ENCODE data around the gene TEX51. TPM values are rescaled to one million over a fixed set of nuclear protein-coding genes. Genes with fewer than 3 reads are reported as not detected.

TEX51 gene
- total RNA-seq, 1 experiment from 2014 or later = not detected

GRCh38 chr2:126935774-126936173 is 37.1 kb downstream of the TEX51 start:
- Histone ChIP-seq H3K9ac (ENCODE audit: low read length) (no peak overlapping the region), H3K27me3 (ENCODE audit: low read length) (no peaks in the 10 kb centered on the region), H3K9me2 (replicated peaks; ENCODE audit: insufficient read depth, low read length) (no peaks in the 10 kb centered on the region), H4K20me1 (ENCODE audit: insufficient read depth, low read depth, low read length) (no peaks in the 10 kb centered on the region), H3K4me3 (ENCODE audit: low read length) (no peak overlapping the region), H3K36me3 (ENCODE audit: insufficient read depth, low read length) (no peaks in the 10 kb centered on the region), H3K79me2 (ENCODE audit: low read length) (no peaks in the 10 kb centered on the region), H3K4me1 (ENCODE audit: low read length) (no peaks in the 10 kb centered on the region), H3K27ac (ENCODE audit: low read length) (no peak overlapping the region), H2AFZ (ENCODE audit: low read length) (no peak overlapping the region), H3K9me3 (ENCODE audit: low read length) (no peaks in the 10 kb centered on the region), H3K4me2 (ENCODE audit: low read depth, low read length, poor library complexity, severe bottlenecking) (no peak overlapping the region)
- DNase-seq = peak; percentile 11

GRCh38 chr2:126936219-126936723 is 37.6 kb downstream of the TEX51 start:
- no peak overlapping the region for H3K4me2 ChIP-seq (ENCODE audit: low read depth, low read length, poor library complexity, severe bottlenecking)
- H3K27me3 ChIP-seq (ENCODE audit: low read length) = no peaks in the 10 kb centered on the region
- no peaks in the 10 kb centered on the region for H3K79me2 ChIP-seq (ENCODE audit: low read length)
- peak; percentile 34 for DNase-seq
- H3K9me3 ChIP-seq (ENCODE audit: low read length) = no peaks in the 10 kb centered on the region
- H4K20me1 ChIP-seq (ENCODE audit: insufficient read depth, low read depth, low read length) = no peaks in the 10 kb centered on the region
- no peaks in the 10 kb centered on the region for H3K9me2 ChIP-seq (replicated peaks; ENCODE audit: insufficient read depth, low read length)
- H3K27ac ChIP-seq (ENCODE audit: low read length) = no peak overlapping the region
- H2AFZ ChIP-seq (ENCODE audit: low read length) = no peak overlapping the region
- H3K9ac ChIP-seq (ENCODE audit: low read length) = no peak overlapping the region
- H3K4me1 ChIP-seq (ENCODE audit: low read length) = no peaks in the 10 kb centered on the region
- no peaks in the 10 kb centered on the region for H3K36me3 ChIP-seq (ENCODE audit: insufficient read depth, low read length)
- H3K4me3 ChIP-seq (ENCODE audit: low read length) = no peak overlapping the region

GRCh38 chr2:126940331-126940730 is 41.6 kb downstream of the TEX51 start:
- H3K27ac ChIP-seq (ENCODE audit: low read length) = no peak overlapping the region
- no peak overlapping the region for H3K4me3 ChIP-seq (ENCODE audit: low read length)
- no peaks in the 10 kb centered on the region; the same call in 1 of the 2 replicates for H3K27me3 ChIP-seq (ENCODE audit: low read length)
- no peaks in the 10 kb centered on the region for H3K79me2 ChIP-seq (ENCODE audit: low read length)
- H3K9me2 ChIP-seq (replicated peaks; ENCODE audit: insufficient read depth, low read length) = no peaks in the 10 kb centered on the region
- H3K9ac ChIP-seq (ENCODE audit: low read length) = no peak overlapping the region
- no peak overlapping the region for H3K4me2 ChIP-seq (ENCODE audit: low read depth, low read length, poor library complexity, severe bottlenecking)
- no peak for DNase-seq
- no peaks in the 10 kb centered on the region for H4K20me1 ChIP-seq (ENCODE audit: insufficient read depth, low read depth, low read length)
- no peaks in the 10 kb centered on the region; the same call in 1 of the 2 replicates for H3K36me3 ChIP-seq (ENCODE audit: insufficient read depth, low read length)
- no peaks in the 10 kb centered on the region for H3K4me1 ChIP-seq (ENCODE audit: low read length)
- H2AFZ ChIP-seq (ENCODE audit: low read length) = no peak overlapping the region
- peaks cover 14% of the 10 kb centered on the region for H3K9me3 ChIP-seq (ENCODE audit: low read length)

- H3K4me3 ChIP-seq (ENCODE audit: low read length) = no peak overlapping the region
- H3K9ac ChIP-seq (ENCODE audit: low read length) = no peak overlapping the region
- no peaks in the 10 kb centered on the region for H4K20me1 ChIP-seq (ENCODE audit: insufficient read depth, low read depth, low read length)
- H3K36me3 ChIP-seq (ENCODE audit: insufficient read depth, low read length) = no peaks in the 10 kb centered on the region; the same call in 1 of the 2 replicates
- no peaks in the 10 kb centered on the region for H3K79me2 ChIP-seq (ENCODE audit: low read length)
- H2AFZ ChIP-seq (ENCODE audit: low read length) = no peak overlapping the region
- no peak for DNase-seq
- peaks cover 14% of the 10 kb centered on the region for H3K9me3 ChIP-seq (ENCODE audit: low read length)
- no peaks in the 10 kb centered on the region for H3K9me2 ChIP-seq (replicated peaks; ENCODE audit: insufficient read depth, low read length)
- no peak overlapping the region for H3K27ac ChIP-seq (ENCODE audit: low read length)
- no peaks in the 10 kb centered on the region for H3K4me1 ChIP-seq (ENCODE audit: low read length)
- H3K27me3 ChIP-seq (ENCODE audit: low read length) = no peaks in the 10 kb centered on the region; the same call in 1 of the 2 replicates
- H3K4me2 ChIP-seq (ENCODE audit: low read depth, low read length, poor library complexity, severe bottlenecking) = no peak overlapping the region
Measured at GRCh38 chr2:126942427-126943203, 43.9 kb downstream of the TEX51 start.

- no peaks in the 10 kb centered on the region; the same call in 1 of the 2 replicates for H3K27me3 ChIP-seq (ENCODE audit: low read length)
Measured at GRCh38 chr2:126943612-126944348, 45.1 kb downstream of the TEX51 start.

GRCh38 chr2:126945118-126945517 is 46.4 kb downstream of the TEX51 start:
- Histone ChIP-seq H4K20me1 (ENCODE audit: insufficient read depth, low read depth, low read length) (no peaks in the 10 kb centered on the region), H2AFZ (ENCODE audit: low read length) (no peak overlapping the region), H3K4me2 (ENCODE audit: low read depth, low read length, poor library complexity, severe bottlenecking) (no peak overlapping the region), H3K9me3 (ENCODE audit: low read length) (peaks cover 14% of the 10 kb centered on the region), H3K27me3 (ENCODE audit: low read length) (no peaks in the 10 kb centered on the region; the same call in 1 of the 2 replicates), H3K4me3 (ENCODE audit: low read length) (no peak overlapping the region), H3K27ac (ENCODE audit: low read length) (no peak overlapping the region), H3K9ac (ENCODE audit: low read length) (no peak overlapping the region), H3K9me2 (replicated peaks; ENCODE audit: insufficient read depth, low read length) (no peaks in the 10 kb centered on the region), H3K36me3 (ENCODE audit: insufficient read depth, low read length) (no peaks in the 10 kb centered on the region; the same call in 1 of the 2 replicates), H3K4me1 (ENCODE audit: low read length) (no peaks in the 10 kb centered on the region), H3K79me2 (ENCODE audit: low read length) (no peaks in the 10 kb centered on the region)
- DNase-seq = no peak

More at GRCh38 chr2:126943612-126944348, 45.1 kb downstream of the TEX51 start:
- Histone ChIP-seq H2AFZ (ENCODE audit: low read length) (no peak overlapping the region), H3K4me1 (ENCODE audit: low read length) (no peaks in the 10 kb centered on the region), H3K79me2 (ENCODE audit: low read length) (no peaks in the 10 kb centered on the region), H3K27ac (ENCODE audit: low read length) (no peak overlapping the region), H3K4me3 (ENCODE audit: low read length) (no peak overlapping the region), H3K36me3 (ENCODE audit: insufficient read depth, low read length) (no peaks in the 10 kb centered on the region; the same call in 1 of the 2 replicates), H3K9ac (ENCODE audit: low read length) (no peak overlapping the region), H3K9me3 (ENCODE audit: low read length) (peaks cover 14% of the 10 kb centered on the region), H3K4me2 (ENCODE audit: low read depth, low read length, poor library complexity, severe bottlenecking) (no peak overlapping the region), H3K9me2 (replicated peaks; ENCODE audit: insufficient read depth, low read length) (no peaks in the 10 kb centered on the region), H4K20me1 (ENCODE audit: insufficient read depth, low read depth, low read length) (no peaks in the 10 kb centered on the region)
- no peak for DNase-seq

GRCh38 chr2:126946318-126947102 is 47.8 kb downstream of the TEX51 start:
- Histone ChIP-seq H3K27me3 (ENCODE audit: low read length) (no peaks in the 10 kb centered on the region; the same call in 1 of the 2 replicates), H3K4me3 (ENCODE audit: low read length) (no peak overlapping the region), H3K4me2 (ENCODE audit: low read depth, low read length, poor library complexity, severe bottlenecking) (no peak overlapping the region), H3K36me3 (ENCODE audit: insufficient read depth, low read length) (no peaks in the 10 kb centered on the region; the same call in 1 of the 2 replicates), H3K9me3 (ENCODE audit: low read length) (peaks cover 14% of the 10 kb centered on the region), H3K9ac (ENCODE audit: low read length) (no peak overlapping the region), H4K20me1 (ENCODE audit: insufficient read depth, low read depth, low read length) (no peaks in the 10 kb centered on the region), H3K27ac (ENCODE audit: low read length) (no peak overlapping the region), H3K79me2 (ENCODE audit: low read length) (no peaks in the 10 kb centered on the region), H3K9me2 (replicated peaks; ENCODE audit: insufficient read depth, low read length) (no peaks in the 10 kb centered on the region), H2AFZ (ENCODE audit: low read length) (no peak overlapping the region), H3K4me1 (ENCODE audit: low read length) (no peaks in the 10 kb centered on the region)
- DNase-seq = no peak

Measured in Karpas-422 (cell line).